Neural crest cell (in vitro differentiated cells): ENCODE measurements around the gene JADE2. TPM values are rescaled to one million over a fixed set of nuclear protein-coding genes. Genes with fewer than 3 reads are reported as not detected.

Experiments
- DNase-seq: peaks from one replicate; pipeline ENCODE4 v3.0.0; 2021; ENCODE audit warnings: low read depth, mixed read lengths, low spot score
- H3K27ac Mint-ChIP-seq: one replicate; pipeline ENCODE4 v1.8.0; 2021; ENCODE audit warnings: mild to moderate bottlenecking, mixed read lengths; ENCODE audit not compliant: unreplicated experiment
- H3K27me3 Mint-ChIP-seq: 2 replicates; pipeline ENCODE4 v1.8.0; 2021; ENCODE audit warnings: low read depth, mild to moderate bottlenecking, mixed read lengths
- H3K36me3 Mint-ChIP-seq: 2 replicates; pipeline ENCODE4 v1.8.0; 2021; ENCODE audit warnings: low read depth, mild to moderate bottlenecking, mixed read lengths
- H3K4me1 Mint-ChIP-seq: 2 replicates; pipeline ENCODE4 v1.8.0; 2021; ENCODE audit warnings: mixed read lengths
- H3K4me3 Mint-ChIP-seq: one replicate; pipeline ENCODE4 v1.8.0; 2021; ENCODE audit warnings: mild to moderate bottlenecking, mixed read lengths
- H3K9me3 Mint-ChIP-seq: 2 replicates; pipeline ENCODE4 v1.8.0; 2021; ENCODE audit warnings: mixed read lengths
- CTCF ChIP-seq: fragments of 200-600 bp; sonication (generic); conservative IDR thresholded peaks from 2 replicates; pipeline ENCODE4 v1.5.0; 2021; ENCODE audit warnings: antibody characterized with exemption, mild to moderate bottlenecking
- total RNA-seq: library from RNA; stranded (reverse); gene quantifications from 2 replicates; pipeline ENCODE4 v1.2.1, GENCODE V29; 2021

JADE2 gene
- total RNA-seq, 1 donor from 2014 or later: 2.1 TPM

- Mint-ChIP-seq H3K9me3 (no peaks in the 10 kb centered on the region), H3K4me1 (no peaks in the 10 kb centered on the region), H3K4me3 (no peak overlapping the region), H3K36me3 (peaks cover 23% of the 10 kb centered on the region), H3K27ac (no peak overlapping the region), H3K27me3 (no peaks in the 10 kb centered on the region)
- no peak for DNase-seq
- TF ChIP-seq CTCF: no peak
These were observed 83.9 kb downstream of the JADE2 start for GRCh38 chr5:134609232-134609851.

GRCh38 chr5:134610725-134611124 lies 85.3 kb downstream of the JADE2 start:
- DNase-seq: no peak
- Mint-ChIP-seq H3K27me3 (no peaks in the 10 kb centered on the region), H3K36me3 (peaks cover 20% of the 10 kb centered on the region), H3K9me3 (no peaks in the 10 kb centered on the region), H3K4me3 (no peak overlapping the region), H3K4me1 (no peaks in the 10 kb centered on the region), H3K27ac (no peak overlapping the region)
- TF ChIP-seq CTCF: no peak

DNA sequence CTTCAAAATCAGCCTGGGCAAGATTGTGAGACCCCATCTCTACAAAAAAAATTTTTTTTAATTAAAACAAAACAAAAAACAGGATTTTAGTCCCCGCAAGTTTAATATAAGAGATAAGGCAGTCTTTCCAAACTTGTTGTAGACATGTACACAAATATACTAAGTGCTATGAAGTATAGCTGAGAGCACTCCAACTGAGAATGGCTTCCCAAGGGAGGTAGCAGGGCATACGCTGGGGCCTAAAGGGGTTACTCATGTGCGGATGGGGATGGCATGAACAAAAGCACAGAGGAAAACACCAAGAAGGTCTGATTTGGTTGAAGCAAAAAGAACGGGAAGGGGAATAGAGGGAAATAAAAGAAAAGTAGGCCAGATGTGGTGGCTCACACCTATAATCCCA lies 86.0 kb downstream of the JADE2 start:
- no peaks in the 10 kb centered on the region for H3K9me3 Mint-ChIP-seq
- H3K27me3 Mint-ChIP-seq: no peaks in the 10 kb centered on the region
- DNase-seq: no peak
- peaks cover 21% of the 10 kb centered on the region for H3K36me3 Mint-ChIP-seq
- H3K27ac Mint-ChIP-seq: no peak overlapping the region
- no peaks in the 10 kb centered on the region for H3K4me1 Mint-ChIP-seq
- H3K4me3 Mint-ChIP-seq: no peak overlapping the region
- no peak for TF ChIP-seq CTCF

GRCh38 chr5:134614450-134615085 lies 89.1 kb downstream of the JADE2 start:
- Mint-ChIP-seq H3K27ac (no peak overlapping the region), H3K4me3 (no peak overlapping the region), H3K4me1 (no peaks in the 10 kb centered on the region), H3K9me3 (no peaks in the 10 kb centered on the region), H3K36me3 (peaks cover 19% of the 10 kb centered on the region), H3K27me3 (no peaks in the 10 kb centered on the region)
- no peak for DNase-seq
- TF ChIP-seq CTCF: no peak

- no peak for TF ChIP-seq CTCF
These were observed 95.2 kb downstream of the JADE2 start for GRCh38 chr5:134620634-134621033.

More at GRCh38 chr5:134620634-134621033, 95.2 kb downstream of the JADE2 start:
- H3K9me3 Mint-ChIP-seq: no peaks in the 10 kb centered on the region
- no peak for DNase-seq
- H3K27ac Mint-ChIP-seq: no peak overlapping the region
- H3K27me3 Mint-ChIP-seq: no peaks in the 10 kb centered on the region
- H3K4me3 Mint-ChIP-seq: no peak overlapping the region
- H3K36me3 Mint-ChIP-seq: peaks cover 7% of the 10 kb centered on the region
- H3K4me1 Mint-ChIP-seq: no peaks in the 10 kb centered on the region
